ENCODE data around the gene FZD4.

The FZD4 gene

DNA sequence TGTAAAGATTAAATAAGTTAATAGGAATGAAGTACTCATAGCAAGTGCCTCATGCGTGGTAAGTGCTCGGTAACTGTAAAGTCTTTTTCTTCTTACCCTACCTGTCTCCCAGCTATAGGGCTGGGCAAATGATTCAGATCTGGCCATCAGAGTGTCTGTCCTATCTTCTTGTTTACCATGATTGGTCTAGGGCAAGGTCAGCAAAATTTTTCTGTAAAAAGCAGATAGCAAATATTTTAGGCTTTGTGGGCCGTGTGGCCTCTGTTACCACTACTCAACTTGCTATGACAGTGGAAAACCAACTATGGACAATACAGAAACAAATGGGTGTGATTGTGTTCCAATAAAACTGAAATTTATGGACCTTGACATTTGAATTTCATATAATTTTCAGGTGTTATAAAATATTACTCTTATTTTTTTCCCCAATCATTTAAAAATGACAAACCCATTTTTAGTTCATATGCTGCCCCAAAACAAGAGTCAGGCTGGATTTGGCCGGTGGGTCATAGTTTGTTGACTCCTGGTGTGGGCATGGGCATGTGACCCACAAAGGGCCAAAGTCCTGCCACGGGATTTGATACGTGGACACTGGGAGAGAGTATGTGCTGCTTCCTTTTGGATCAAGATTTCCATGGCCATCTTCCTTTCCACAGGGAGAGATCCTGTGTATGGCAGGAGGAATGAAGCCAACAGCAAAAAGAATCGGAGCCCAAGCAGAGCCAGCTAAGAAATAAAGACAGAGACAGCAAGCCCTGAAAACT is 26.8 kb upstream of the FZD4 start:
- H3K4me3 ChIP-seq (replicated peaks; ENCODE audit: low read depth, low read length), result no peak overlapping the region
- TF ChIP-seq, protein P1, sequence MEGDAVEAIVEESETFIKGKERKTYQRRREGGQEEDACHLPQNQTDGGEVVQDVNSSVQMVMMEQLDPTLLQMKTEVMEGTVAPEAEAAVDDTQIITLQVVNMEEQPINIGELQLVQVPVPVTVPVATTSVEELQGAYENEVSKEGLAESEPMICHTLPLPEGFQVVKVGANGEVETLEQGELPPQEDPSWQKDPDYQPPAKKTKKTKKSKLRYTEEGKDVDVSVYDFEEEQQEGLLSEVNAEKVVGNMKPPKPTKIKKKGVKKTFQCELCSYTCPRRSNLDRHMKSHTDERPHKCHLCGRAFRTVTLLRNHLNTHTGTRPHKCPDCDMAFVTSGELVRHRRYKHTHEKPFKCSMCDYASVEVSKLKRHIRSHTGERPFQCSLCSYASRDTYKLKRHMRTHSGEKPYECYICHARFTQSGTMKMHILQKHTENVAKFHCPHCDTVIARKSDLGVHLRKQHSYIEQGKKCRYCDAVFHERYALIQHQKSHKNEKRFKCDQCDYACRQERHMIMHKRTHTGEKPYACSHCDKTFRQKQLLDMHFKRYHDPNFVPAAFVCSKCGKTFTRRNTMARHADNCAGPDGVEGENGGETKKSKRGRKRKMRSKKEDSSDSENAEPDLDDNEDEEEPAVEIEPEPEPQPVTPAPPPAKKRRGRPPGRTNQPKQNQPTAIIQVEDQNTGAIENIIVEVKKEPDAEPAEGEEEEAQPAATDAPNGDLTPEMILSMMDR (IDR thresholded peaks at IDR 0.05; ENCODE audit: low read depth, low read length, missing control alignments), result no peak
- DNase-seq (ENCODE audit: extremely low read depth, low read depth), result no peak

DNA sequence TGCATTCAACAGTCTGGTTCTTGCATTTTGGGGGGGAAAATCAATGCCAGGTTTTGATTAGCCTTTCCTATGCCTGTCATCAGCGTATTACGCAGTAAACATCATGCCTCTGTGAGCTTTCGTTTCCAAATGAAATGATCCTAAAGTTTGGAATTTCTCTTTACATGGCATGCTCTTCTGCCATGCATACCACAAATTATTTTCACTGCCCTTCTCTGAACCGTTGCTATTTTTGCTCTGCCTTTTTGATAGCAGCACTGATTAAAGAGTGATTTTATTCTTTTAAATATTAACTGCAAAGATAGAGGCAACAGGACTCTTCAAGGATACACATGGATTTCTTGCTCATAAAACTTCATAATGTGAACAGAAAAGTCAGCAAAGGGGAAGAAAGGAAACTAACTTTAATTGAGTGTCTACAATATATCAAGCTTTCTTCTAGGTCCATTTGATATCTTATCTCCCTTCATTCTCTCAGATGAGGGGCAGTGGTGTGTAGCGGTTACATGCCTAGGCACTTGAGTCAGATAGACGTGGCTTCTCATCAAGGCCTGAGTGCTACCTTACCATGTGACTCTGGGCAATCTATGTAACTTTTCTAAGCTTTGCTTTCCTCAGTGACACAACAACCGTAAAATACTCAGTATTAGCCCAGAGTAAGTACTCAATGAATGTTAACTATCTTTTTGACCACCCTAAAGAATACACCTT is 25.0 kb upstream of the FZD4 start:
- DNase-seq (ENCODE audit: extremely low read depth, low read depth), result no peak
- TF ChIP-seq, protein P1 (IDR thresholded peaks at IDR 0.05; ENCODE audit: low read depth, low read length, missing control alignments), result no peak
- no peak overlapping the region for H3K4me3 ChIP-seq (replicated peaks; ENCODE audit: low read depth, low read length)

DNA sequence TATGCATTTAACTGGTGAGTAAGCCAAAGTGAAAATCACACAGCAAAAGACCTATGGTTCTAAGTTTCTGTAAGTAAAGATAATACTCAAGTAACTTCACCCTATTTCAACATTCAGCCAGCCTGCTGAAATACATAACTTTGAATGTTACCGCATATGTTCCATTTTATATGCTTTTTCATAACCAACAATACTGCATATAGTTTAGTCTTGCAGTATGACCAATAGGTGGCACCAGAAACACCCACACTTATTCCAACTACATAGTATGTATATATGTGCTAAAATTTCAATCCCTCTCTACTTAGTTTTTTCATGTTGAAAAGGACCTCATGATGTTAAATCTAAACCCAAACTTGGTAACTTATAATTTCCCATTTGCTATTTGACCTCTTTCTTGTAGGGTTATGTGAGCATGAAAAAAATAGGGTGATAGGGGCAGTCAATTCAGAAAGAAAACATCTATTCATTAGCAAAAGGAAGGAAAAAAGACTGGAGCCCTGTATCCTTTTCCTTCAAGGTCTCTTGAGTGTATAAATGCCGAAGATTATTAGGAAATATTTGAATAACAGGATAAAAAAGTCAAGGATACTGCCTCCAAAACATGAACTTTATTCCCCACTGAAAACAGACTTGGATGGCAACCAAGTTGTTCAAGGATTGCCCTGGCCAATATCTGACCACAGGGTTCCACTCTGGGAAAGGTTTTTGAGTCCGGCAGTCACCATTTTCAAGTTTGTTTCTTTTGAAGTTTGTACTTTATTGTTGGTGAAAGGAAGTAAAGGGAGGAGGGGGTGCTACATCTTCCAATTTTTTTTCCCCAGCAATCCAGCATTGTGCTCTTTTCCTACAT is 23.8 kb upstream of the FZD4 start:
- TF ChIP-seq, protein P1 (IDR thresholded peaks at IDR 0.05; ENCODE audit: low read depth, low read length, missing control alignments), result peak; percentile 49
- DNase-seq (ENCODE audit: extremely low read depth, low read depth), result peak; percentile 9
- no peak overlapping the region for H3K4me3 ChIP-seq (replicated peaks; ENCODE audit: low read depth, low read length)

DNA sequence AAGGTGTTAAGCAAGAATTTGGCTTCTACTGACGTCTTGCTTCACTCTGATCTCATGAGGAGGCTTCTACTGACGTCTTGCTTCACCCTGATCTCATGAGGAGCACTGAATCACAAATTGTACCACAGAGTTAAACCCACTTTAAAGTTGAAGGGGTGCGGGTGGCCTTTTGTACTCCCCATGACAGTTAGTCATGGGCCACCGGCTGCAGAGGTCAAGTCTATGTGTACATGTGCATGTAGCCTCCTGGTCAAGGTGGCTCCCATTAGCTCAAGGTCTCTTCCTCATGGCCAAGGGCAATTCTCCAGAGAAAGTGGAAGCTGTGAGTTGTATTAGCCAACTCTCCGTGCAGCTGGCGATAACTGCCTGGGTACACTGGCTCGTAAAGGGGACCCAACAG is 23.1 kb upstream of the FZD4 start:
- H3K4me3 ChIP-seq (replicated peaks; ENCODE audit: low read depth, low read length), result no peak overlapping the region
- TF ChIP-seq, protein P1 (IDR thresholded peaks at IDR 0.05; ENCODE audit: low read depth, low read length, missing control alignments), result no peak
- DNase-seq (ENCODE audit: extremely low read depth, low read depth), result no peak

DNA sequence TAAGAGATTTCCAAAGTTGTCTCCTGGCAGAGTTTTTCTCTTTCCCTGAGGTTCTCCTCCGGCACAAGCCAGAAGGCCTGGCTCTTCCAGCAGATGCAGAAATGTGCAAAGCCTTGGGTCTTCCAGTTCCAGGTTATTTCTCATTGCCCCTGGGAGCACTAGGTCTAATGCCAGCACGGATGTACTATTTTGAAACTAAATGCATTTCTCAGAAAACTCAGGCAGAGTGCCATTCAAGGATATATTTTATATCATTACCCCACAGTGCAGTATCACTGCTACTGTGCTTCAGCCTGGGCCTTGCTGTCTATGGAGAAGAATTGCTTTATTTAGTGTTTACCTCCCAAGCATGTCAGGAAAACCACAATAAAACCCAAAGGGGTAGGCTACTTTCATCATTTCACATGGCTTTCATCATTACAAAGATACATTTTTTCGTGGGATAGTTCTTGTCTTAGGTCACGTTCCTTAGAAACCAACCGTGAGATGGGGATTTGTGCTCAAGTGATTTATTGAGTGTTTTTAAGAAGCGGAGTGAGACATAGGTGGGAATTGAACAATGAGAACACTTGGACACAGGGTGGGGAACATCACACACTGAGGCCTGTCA is 22.4 kb upstream of the FZD4 start:
- TF ChIP-seq, protein P1 (IDR thresholded peaks at IDR 0.05; ENCODE audit: low read depth, low read length, missing control alignments), result no peak
- DNase-seq (ENCODE audit: extremely low read depth, low read depth), result no peak
- no peak overlapping the region for H3K4me3 ChIP-seq (replicated peaks; ENCODE audit: low read depth, low read length)

DNA sequence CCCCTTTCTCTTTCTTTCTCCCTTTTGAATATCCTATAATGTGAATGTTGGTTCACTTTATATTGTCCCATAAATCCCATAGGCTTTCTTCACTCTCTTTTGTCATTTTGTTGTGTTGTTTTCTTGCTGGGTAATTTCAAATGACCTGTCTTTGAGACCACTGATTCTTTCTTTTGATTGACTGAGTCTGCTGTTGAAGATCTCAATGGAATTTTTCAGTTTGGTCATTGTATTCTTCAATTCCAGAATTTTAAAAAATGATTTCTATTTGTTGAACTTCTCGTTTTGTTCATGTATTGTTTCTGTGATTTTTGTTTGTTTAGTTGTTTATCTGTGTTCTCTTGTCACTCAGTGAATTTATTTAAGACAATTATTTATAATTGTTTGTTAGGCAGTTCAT is 17.5 kb upstream of the FZD4 start:
- H3K4me3 ChIP-seq (replicated peaks; ENCODE audit: low read depth, low read length), result no peak overlapping the region
- TF ChIP-seq, protein P1 (IDR thresholded peaks at IDR 0.05; ENCODE audit: low read depth, low read length, missing control alignments), result no peak
- DNase-seq (ENCODE audit: extremely low read depth, low read depth), result no peak
